Cardiac muscle cell (in vitro differentiated cells and primary cell): ENCODE results near the gene ZNF536. TPM values are rescaled to one million over a fixed set of nuclear protein-coding genes. Genes with fewer than 3 reads are reported as not detected.

Experiments used
- DNase-seq, 2 donors: peaks; one replicate each; pipeline versions ENCODE4 v3.0.0 to v3.0.0-alpha.2; 2010 to 2017; ENCODE audit warnings: low read depth in 1 of 2, low spot score in 1 of 2
- H3K27ac ChIP-seq: fragments of 200-600 bp; sonication (generic); 2 replicates; pipeline ENCODE4 v1.5.1; 2016
- H3K27me3 ChIP-seq: fragments of 200-600 bp; sonication (generic); 2 replicates; pipeline ENCODE4 v1.6.0; 2016; ENCODE audit warnings: control low read depth
- H3K36me3 ChIP-seq: fragments of 200-600 bp; sonication (generic); 2 replicates; pipeline ENCODE4 v1.5.1; 2016; ENCODE audit warnings: control low read depth
- H3K4me1 ChIP-seq: fragments of 200-600 bp; sonication (generic); 2 replicates; pipeline ENCODE4 v1.8.1; 2017; ENCODE audit warnings: low read depth, mild to moderate bottlenecking, mixed run types
- H3K4me3 ChIP-seq: fragments of 200-600 bp; sonication (generic); 2 replicates; pipeline ENCODE4 v1.5.1; 2016; ENCODE audit warnings: mild to moderate bottlenecking
- H3K9me3 ChIP-seq: fragments of 200-600 bp; sonication (generic); 2 replicates; pipeline ENCODE4 v1.5.1; 2017; ENCODE audit warnings: low read depth, mild to moderate bottlenecking, control low read depth
- CTCF ChIP-seq: IDR thresholded peaks from 2 replicates; pipeline ENCODE4 v1.5.1; 2012; ENCODE audit warnings: low read depth, mild to moderate bottlenecking, low read length
- polyA plus RNA-seq: library from polyadenylated mRNA; unstranded; fragments of >200 nt; fragmentation: Nextera tagmentation; extraction: Ambion mirVana; gene quantifications from 2 replicates; pipeline ENCODE4 v1.2.1, GENCODE V29; 2016
- total RNA-seq: library from RNA; depleted of rRNA; stranded (reverse); fragments of >200 nt; gene quantifications from 2 replicates; pipeline ENCODE4 v1.2.3, GENCODE V29; 2016

Gene ZNF536
- total and polyA plus RNA-seq, 2 experiments from 2014 or later: 0.12 to 0.39 TPM

GRCh38 chr19:30420881-30421280 is 48.7 kb downstream of the ZNF536 start:
- Histone ChIP-seq H3K27ac (no peak overlapping the region), H3K27me3 (no peaks in the 10 kb centered on the region), H3K9me3 (no peaks in the 10 kb centered on the region), H3K4me3 (no peak overlapping the region), H3K36me3 (no peaks in the 10 kb centered on the region), H3K4me1 (no peaks in the 10 kb centered on the region)
- DNase-seq: no peak
- TF ChIP-seq CTCF: no peak

- H3K27me3 ChIP-seq: no peaks in the 10 kb centered on the region
- no peak for DNase-seq
- TF ChIP-seq CTCF: no peak
- no peak overlapping the region for H3K27ac ChIP-seq
- no peaks in the 10 kb centered on the region for H3K36me3 ChIP-seq
- no peaks in the 10 kb centered on the region for H3K9me3 ChIP-seq
- H3K4me3 ChIP-seq: no peak overlapping the region
- H3K4me1 ChIP-seq: no peaks in the 10 kb centered on the region
Measured at GRCh38 chr19:30421571-30421970, 49.4 kb downstream of the ZNF536 start.

GRCh38 chr19:30423481-30423880 is 51.3 kb downstream of the ZNF536 start:
- DNase-seq: no peak
- Histone ChIP-seq H3K36me3 (no peaks in the 10 kb centered on the region), H3K27me3 (no peaks in the 10 kb centered on the region), H3K4me1 (no peaks in the 10 kb centered on the region), H3K27ac (no peak overlapping the region), H3K4me3 (no peak overlapping the region), H3K9me3 (no peaks in the 10 kb centered on the region)
- no peak for TF ChIP-seq CTCF

GRCh38 chr19:30425885-30426838 is 54.0 kb downstream of the ZNF536 start:
- Histone ChIP-seq H3K27me3 (peaks cover 3% of the 10 kb centered on the region), H3K4me3 (no peak overlapping the region), H3K27ac (no peak overlapping the region), H3K4me1 (no peaks in the 10 kb centered on the region), H3K36me3 (no peaks in the 10 kb centered on the region), H3K9me3 (no peaks in the 10 kb centered on the region)
- DNase-seq: no peak
- TF ChIP-seq CTCF: no peak

GRCh38 chr19:30426864-30427263 is 54.7 kb downstream of the ZNF536 start:
- TF ChIP-seq CTCF: no peak
- no peaks in the 10 kb centered on the region for H3K4me1 ChIP-seq
- no peak overlapping the region for H3K27ac ChIP-seq
- H3K9me3 ChIP-seq: no peaks in the 10 kb centered on the region
- H3K4me3 ChIP-seq: no peak overlapping the region
- DNase-seq: no peak
- H3K27me3 ChIP-seq: peaks cover 3% of the 10 kb centered on the region
- no peaks in the 10 kb centered on the region for H3K36me3 ChIP-seq
